IPS DF 19.7 (cell line): ENCODE measurements around the gene CCDC69.
"Not testable (repeated sequence)": the region's sequence is repeated elsewhere in the genome, so short reads cannot be mapped to it uniquely, and the experiment has no call there.

Source experiments
- DNase-seq: peaks from one replicate; pipeline ENCODE4 v3.0.0-alpha.2; 2013; ENCODE audit warnings: low read depth, low spot score

CCDC69 gene

GRCh38 chr5:151245680-151246219, 21.9 kb upstream of the CCDC69 start:
- DNase-seq, result no peak

DNA sequence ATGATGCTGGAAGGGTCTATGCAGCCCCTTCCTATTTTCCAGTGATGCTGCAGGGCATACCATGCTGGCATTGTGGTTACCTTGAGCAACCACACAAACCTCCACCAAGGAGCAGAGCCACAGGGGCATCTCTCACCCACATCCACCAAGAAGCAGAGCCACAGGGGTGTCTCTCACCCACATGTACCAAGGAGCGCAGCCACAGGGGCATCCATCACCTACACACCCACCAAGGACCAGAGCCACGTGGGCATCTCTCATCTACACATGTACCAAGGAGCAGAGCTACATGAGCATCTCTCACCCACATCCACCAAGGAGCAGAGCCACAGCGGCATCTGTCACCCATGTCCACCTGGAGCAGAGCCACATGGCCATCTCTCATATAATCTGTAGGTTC, 20.3 kb upstream of the CCDC69 start:
- no peak for DNase-seq

DNA sequence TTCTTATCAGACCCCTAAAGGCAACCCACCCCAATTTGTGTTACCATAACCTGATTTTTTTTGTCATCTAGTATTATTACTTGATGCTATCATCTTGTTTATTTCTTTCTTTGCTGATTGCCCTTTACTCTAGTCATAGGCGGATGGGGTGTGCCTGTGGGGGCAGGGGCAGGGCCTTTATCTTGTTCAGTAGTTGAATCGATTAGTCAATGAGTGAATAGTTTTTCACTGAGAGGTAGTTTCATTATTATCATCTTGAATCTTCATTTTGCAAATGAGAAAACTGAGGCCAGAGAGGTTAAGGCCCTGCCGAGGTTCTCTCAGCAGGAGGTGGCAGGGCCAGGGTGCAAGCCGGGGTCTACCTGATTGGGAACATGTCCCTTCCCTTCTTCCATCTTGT, 19.7 kb upstream of the CCDC69 start:
- no peak for DNase-seq

DNA sequence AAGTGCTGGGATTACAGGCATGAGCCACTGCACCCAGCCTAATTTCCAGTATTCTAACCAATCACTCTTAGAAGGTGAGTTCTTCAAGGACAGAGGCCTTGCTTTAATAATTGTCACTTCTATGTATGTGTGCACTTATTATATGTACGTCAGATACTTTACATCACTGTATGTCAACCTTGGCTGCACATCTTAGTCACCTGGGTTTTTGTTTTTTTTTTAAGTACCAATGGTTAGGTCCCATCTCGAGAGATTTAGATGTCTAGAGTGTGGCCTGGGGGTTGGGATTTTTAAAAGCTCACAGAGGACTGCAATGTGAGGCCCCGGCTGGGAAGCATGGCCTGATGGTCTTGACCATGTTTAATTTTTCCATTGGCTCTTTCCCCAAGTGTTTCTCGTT, 19.2 kb upstream of the CCDC69 start:
- DNase-seq, result no peak

GRCh38 chr5:151240924-151241635, 17.2 kb upstream of the CCDC69 start:
- DNase-seq, result no peak

DNA sequence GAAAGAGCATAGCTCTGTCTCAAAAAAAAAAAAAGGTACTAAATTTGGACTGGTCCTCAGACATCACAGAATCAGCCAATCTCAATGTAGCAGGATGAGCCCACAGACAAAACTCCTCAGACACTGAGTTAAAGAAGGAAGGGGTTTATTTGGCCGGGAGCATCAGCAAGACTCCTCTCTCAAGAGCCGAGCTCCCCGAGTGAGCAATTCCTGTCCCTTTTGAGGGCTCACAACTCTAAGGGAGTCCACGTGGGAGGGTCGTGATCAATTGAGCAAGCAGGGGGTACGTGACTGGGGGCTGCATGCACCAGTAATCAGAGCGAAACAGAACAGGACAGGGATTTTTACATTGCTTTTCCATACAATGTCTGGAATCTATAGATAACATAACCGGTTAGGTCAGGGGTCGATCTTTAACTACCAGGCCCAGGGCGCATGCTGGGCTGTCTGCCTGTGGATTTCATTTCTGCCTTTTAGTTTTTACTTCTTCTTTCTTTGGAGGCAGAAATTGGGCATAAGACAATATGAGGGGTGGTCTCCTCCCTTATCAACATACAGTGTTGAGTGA, 16.5 kb upstream of the CCDC69 start:
- not testable (repeated sequence) for DNase-seq

DNA sequence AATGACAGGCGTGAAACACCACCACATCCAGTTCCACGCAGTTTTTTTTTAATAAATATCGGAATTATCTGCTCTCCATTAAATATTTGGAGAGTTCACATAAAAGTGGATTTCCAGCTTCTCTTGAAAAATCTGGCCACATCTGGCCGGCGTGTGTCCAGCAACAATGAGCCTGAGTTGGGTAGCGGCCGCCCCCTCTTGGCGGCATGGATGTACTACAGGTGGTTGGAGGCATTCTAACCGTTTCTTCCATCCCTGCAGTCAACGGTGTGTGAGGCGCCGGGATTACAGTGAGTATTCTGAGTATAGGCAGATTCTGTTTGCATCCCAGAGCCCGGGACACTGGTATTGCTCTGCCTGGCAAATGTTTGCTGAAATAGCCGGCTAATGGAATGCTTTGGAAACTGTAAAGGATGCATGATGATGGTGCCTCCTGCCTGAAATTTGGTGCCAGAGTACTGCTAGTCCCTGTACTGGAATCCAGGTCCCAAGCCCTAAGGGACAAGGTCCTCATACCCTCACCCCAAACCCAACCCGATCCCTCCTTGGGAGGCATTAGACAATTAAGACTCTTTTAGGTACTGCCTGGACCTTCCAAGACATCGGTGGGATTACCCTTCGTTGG, 15.5 kb upstream of the CCDC69 start:
- DNase-seq, result no peak

- DNase-seq, result no peak
Measured at GRCh38 chr5:151238303-151238741, 14.4 kb upstream of the CCDC69 start.

- no peak for DNase-seq
Measured at GRCh38 chr5:151237685-151238084, 13.8 kb upstream of the CCDC69 start.

- DNase-seq, result no peak
Measured at GRCh38 chr5:151236888-151237287, 13.0 kb upstream of the CCDC69 start.

GRCh38 chr5:151235239-151235571, 11.3 kb upstream of the CCDC69 start:
- DNase-seq, result not testable (repeated sequence)

GRCh38 chr5:151234476-151235238, 10.8 kb upstream of the CCDC69 start:
- DNase-seq, result no peak

DNA sequence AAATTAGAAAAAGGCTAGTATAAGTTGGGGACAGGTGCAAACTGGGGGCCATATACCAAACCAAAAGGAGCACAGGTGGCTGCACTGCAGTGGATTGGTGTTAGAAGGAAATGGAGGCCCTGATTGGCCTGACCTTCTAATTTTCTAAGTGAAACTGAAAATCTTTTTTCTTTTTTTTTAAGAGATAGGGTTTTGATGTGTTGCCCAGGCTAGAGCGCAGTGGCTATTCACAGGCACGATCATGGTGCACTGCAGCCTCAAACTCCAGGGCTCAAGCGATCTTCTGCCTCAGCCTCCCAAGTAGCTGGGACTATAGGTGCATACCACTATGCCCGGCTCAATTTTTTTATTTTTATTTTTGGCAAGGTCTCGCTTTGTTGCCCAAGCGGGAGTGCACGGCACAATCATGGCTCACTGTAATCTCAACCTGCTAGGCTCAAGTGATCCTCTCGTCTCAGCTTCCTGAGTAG, 9.8 kb upstream of the CCDC69 start:
- no peak for DNase-seq

GRCh38 chr5:151231359-151231758, 7.5 kb upstream of the CCDC69 start:
- no peak for DNase-seq

DNA sequence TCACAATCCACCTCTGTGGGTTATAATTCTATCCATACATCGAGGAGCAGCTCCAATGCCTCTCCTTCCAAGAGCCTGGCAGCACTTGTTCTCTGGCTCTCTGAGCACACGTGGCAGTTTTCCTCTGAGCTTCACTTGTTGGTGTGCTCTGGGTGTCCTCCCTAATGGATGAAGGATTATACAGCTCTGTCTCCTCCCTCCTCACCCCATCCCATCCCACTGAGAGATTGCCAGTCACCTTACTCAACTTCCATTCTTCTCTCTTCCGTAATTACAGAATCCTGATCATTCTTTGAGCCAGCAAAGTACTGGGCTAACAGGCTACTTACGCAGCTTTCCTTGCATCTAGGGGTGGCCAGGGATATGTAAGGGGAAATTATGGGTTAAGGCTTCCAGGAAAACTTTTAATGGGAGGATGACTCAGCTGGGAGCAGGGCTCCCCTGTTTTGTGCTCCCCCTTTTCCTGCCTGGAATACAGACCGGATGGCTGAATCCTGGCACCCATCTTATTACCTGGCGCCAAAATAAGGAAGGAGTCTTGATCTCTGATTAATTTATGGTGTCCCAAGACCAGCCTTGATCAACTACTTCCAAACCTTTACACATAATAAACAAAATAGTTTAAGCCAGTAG, 6.3 kb upstream of the CCDC69 start:
- DNase-seq, result no peak

- DNase-seq, result no peak
Measured at GRCh38 chr5:151228986-151229385, 5.1 kb upstream of the CCDC69 start.

GRCh38 chr5:151227918-151228447, 4.1 kb upstream of the CCDC69 start:
- no peak for DNase-seq

DNA sequence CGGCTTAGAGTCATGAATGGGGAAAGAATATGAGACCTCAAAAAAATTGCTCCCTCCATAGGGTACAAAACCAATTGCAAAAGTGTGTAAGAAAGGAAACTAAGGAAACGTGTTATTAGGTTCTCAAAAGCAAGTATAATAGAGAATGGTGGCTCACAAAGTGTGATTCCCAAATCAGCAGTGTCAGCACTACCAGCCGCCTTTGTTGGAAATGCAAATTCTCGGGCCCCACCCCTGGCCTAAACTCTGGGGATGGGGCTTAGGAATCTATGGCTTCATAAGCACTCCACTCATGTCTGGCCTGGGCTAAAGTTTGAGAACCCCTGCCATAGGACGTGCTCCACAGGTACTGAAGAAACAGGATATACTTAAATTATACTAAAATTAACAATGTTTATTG, 1.6 kb upstream of the CCDC69 start:
- DNase-seq, result no peak

DNA sequence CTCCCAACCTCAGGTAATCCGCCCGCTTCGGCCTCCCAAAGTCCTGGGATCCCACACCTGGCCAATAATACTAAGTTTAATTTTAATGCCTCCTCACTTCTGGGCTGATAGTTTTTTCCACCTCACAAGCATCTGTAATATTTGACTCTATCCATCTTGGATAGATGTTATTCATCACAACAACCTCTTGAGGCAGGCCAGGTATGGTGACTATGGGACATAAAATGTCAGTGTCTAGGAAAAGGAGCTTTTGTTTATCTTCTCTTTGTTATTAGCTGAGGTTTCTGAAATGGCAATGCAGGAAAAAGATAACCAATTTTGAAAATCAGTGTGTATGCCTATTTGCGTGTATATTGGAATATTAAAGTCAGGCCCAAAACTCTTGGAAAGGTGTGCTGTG, 1.2 kb upstream of the CCDC69 start:
- no peak for DNase-seq

- no peak for DNase-seq
Measured at GRCh38 chr5:151224372-151224771, 480 bp upstream of the CCDC69 start.

DNA sequence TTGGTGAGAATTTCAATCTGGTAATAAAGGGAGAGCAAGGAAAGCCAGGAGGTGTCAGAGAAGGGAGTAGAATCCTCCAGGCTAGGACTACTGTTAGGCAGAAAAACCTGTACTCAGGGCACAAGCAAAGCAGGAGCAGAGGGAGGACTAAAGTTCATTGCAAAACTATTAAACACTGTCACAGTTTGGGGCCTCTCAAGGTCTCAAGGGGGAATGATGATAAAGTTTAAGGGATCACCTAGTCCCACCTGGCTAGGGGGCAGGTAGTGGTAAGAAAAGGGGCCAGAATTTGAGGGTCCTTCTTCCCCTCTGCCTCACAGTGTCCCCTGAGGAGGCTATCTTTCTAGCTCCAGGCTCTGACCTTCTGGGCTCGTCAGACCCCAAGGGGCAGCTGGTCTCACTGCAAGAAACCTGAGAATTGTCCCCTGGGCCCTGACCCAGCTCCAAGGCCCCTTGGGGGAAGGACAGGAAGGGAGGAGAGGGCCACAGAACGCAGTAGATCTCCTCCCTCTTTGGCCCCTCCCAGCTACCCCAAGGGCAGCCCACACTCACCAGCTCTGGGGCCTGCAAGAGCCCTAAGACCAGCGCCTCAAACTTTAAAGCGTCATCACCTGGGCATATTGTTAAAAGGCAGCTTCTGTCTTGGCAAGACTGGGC, 974 bp downstream of the CCDC69 start:
- no peak for DNase-seq
